Esophagus squamous epithelium (tissue), 4 donors: Measurements from ENCODE around the gene MED16.

ENCODE experiments used
- POLR2A ChIP-seq, 4 donors: fragments of 450-650 bp; IDR thresholded peaks; one replicate each; pipeline ENCODE4 v1.6.1; 2017; ENCODE audit warnings: antibody characterized with exemption in 4 of 4, mild to moderate bottlenecking in 4 of 4, moderate library complexity in 3 of 4
- TF ChIP-seq, protein P1 (sequence below), 6 experiments: fragments of 450-650 bp in 4 of 6; fragments of 200-600 bp in 2 of 6; sonication (generic) in 2 of 6; IDR thresholded peaks; one replicate each; pipeline ENCODE4 v1.5.1; 2016 to 2019; ENCODE audit warnings: antibody characterized with exemption in 6 of 6, mild to moderate bottlenecking in 4 of 6, moderate library complexity in 4 of 6

DNA sequence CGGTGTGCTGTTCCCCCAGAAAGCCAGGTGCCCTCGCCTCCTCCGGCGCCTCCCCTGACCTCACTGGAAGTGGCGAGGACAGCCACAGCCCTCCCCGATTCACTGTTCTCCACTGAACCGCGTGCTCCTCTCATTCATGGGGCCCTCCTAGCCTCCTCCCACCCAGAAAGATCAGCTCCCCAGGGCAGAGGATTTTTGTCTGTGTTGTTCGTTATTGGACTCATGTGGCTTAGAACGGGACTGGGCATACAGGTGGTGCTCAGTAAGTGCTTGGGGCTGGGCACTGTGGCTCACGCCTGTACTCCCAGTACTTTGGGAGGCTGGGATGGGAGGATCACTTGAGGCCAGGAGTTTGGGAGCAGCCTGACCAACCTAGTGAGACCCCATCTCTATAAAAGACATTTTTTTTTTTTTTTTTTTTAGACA is 48.4 kb downstream of the MED16 start:
- TF ChIP-seq, protein P1, sequence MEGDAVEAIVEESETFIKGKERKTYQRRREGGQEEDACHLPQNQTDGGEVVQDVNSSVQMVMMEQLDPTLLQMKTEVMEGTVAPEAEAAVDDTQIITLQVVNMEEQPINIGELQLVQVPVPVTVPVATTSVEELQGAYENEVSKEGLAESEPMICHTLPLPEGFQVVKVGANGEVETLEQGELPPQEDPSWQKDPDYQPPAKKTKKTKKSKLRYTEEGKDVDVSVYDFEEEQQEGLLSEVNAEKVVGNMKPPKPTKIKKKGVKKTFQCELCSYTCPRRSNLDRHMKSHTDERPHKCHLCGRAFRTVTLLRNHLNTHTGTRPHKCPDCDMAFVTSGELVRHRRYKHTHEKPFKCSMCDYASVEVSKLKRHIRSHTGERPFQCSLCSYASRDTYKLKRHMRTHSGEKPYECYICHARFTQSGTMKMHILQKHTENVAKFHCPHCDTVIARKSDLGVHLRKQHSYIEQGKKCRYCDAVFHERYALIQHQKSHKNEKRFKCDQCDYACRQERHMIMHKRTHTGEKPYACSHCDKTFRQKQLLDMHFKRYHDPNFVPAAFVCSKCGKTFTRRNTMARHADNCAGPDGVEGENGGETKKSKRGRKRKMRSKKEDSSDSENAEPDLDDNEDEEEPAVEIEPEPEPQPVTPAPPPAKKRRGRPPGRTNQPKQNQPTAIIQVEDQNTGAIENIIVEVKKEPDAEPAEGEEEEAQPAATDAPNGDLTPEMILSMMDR (IDR thresholded peaks at IDR 0.05) = no peak
- no peak for TF ChIP-seq POLR2A (IDR thresholded peaks at IDR 0.05)
